Activated naive CD8-positive, alpha-beta T cell treated with anti-CD3 and anti-CD28 coated beads, Interleukin-2, amount 50 U/mL, for 24 hours (primary cell): Measurements from ENCODE around the gene NRARP.
"Not testable (repeated sequence)": the region's sequence is repeated elsewhere in the genome, so short reads cannot be mapped to it uniquely, and the experiment has no call there.

Source experiments
- ATAC-seq: fragments of 150-1000 bp; cut with Tn5 transposase; one replicate; pipeline ENCODE4 v1.10.0; 2021
- DNase-seq: peaks from one replicate; pipeline ENCODE4 v3.0.0; 2021
- H3K27ac Mint-ChIP-seq: one replicate; pipeline ENCODE4 v1.8.0; 2021; ENCODE audit warnings: mild to moderate bottlenecking, mixed read lengths
- H3K27me3 Mint-ChIP-seq: one replicate; pipeline ENCODE4 v1.8.0; 2021; ENCODE audit warnings: mixed read lengths
- H3K36me3 Mint-ChIP-seq: one replicate; pipeline ENCODE4 v1.8.0; 2021; ENCODE audit warnings: low read depth, mixed read lengths
- H3K4me1 Mint-ChIP-seq: one replicate; pipeline ENCODE4 v1.8.0; 2021; ENCODE audit warnings: mixed read lengths
- H3K4me3 Mint-ChIP-seq: one replicate; pipeline ENCODE4 v1.8.0; 2021; ENCODE audit warnings: mild to moderate bottlenecking, moderate library complexity, mixed read lengths
- H3K9me3 Mint-ChIP-seq: one replicate; pipeline ENCODE4 v1.8.0; 2021; ENCODE audit warnings: mixed read lengths

Gene NRARP

GRCh38 chr9:137329590-137329989, 27.5 kb upstream of the NRARP start:
- H3K36me3 Mint-ChIP-seq, H3K4me3 Mint-ChIP-seq, H3K27me3 Mint-ChIP-seq, H3K9me3 Mint-ChIP-seq, H3K27ac Mint-ChIP-seq, ATAC-seq, DNase-seq: not testable (repeated sequence)
- peaks cover 15% of the 10 kb centered on the region for H3K4me1 Mint-ChIP-seq

- not testable (repeated sequence) for H3K36me3 Mint-ChIP-seq, H3K27ac Mint-ChIP-seq, ATAC-seq, H3K27me3 Mint-ChIP-seq, H3K4me3 Mint-ChIP-seq, DNase-seq, H3K9me3 Mint-ChIP-seq
- peaks cover 15% of the 10 kb centered on the region for H3K4me1 Mint-ChIP-seq
Observed at GRCh38 chr9:137327641-137328550, 25.8 kb upstream of the NRARP start.

DNA sequence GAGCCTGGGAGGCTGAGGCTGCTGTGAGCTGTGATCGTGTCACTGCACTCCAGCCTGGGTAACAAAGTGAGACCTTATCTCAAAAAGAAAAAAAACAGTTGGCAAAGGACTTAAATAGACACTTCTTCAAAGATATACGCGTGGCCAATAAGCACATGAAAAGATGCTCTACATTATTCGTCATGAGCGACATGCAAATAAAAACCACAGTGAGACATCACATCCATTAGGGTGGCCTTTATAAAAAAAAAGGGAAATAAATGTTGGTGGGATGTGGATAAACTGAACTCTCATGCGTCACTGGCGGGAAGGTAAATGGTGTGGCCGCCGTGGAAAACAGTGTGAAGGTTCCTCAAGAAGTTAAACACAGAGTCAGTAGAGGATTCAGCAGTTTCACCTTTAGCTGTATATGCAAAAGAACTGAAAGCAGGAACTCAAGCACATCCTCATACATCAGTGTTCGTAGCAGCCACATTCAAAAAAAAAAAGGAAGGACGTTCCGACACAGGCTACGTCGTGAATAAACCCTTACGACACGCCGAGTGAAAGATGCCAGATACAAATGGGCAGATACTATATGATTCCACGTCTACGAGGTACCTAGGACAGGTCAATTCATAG, 24.5 kb upstream of the NRARP start:
- no peak for DNase-seq
- H3K27me3 Mint-ChIP-seq: peaks cover 9% of the 10 kb centered on the region
- H3K36me3 Mint-ChIP-seq: no peaks in the 10 kb centered on the region
- peak overlapping the region; percentile 61 for H3K4me3 Mint-ChIP-seq
- peaks cover 15% of the 10 kb centered on the region for H3K4me1 Mint-ChIP-seq
- H3K9me3 Mint-ChIP-seq: peaks cover 6% of the 10 kb centered on the region
- peak overlapping the region; percentile 77 for H3K27ac Mint-ChIP-seq
- ATAC-seq: peak; percentile 80

DNA sequence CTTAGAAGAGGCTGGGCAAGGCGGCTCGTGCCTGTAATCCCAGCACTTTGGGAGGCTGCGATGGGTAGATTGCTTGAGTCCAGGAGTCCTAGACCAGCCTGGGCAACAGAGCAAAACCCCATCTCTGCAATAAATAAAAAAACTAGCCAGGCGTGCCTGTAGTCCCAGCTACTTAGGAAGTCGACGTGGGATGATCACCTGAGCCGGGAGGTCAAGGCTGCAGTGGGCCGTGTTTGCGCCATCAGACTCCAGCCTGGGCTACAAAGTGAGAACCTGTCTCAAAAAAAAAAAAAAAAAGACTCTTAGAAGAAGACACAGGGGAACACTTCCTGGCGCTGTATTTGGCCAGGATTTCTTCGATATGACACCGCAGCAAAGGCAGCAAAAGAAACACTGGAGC, 23.7 kb upstream of the NRARP start:
- no peak overlapping the region for H3K4me3 Mint-ChIP-seq
- H3K36me3 Mint-ChIP-seq: no peaks in the 10 kb centered on the region
- no peak overlapping the region for H3K27ac Mint-ChIP-seq
- peaks cover 6% of the 10 kb centered on the region for H3K9me3 Mint-ChIP-seq
- H3K4me1 Mint-ChIP-seq: peaks cover 15% of the 10 kb centered on the region
- ATAC-seq: no peak
- no peak for DNase-seq
- peaks cover 9% of the 10 kb centered on the region for H3K27me3 Mint-ChIP-seq

DNA sequence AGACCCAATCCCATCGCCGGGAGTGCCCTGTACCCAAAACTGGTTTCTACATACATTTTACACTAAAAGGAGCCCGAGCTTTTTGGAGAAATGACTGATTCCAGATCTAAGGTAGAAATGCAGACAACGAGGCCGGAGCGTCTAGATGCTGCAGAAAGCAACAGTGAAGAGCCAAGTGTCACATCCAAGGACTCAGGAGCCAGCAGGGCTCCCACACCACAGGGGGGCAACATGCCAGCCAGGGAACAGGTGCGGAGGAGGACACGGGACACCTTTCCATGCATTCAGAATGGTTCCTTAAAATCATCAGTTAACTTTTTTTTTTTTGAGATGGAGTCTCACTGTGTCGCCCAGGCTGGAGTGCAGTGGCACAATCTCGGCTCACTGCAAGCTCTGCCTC, 23.1 kb upstream of the NRARP start:
- no peaks in the 10 kb centered on the region for H3K36me3 Mint-ChIP-seq
- ATAC-seq: no peak
- H3K27me3 Mint-ChIP-seq: peaks cover 9% of the 10 kb centered on the region
- H3K9me3 Mint-ChIP-seq: peaks cover 6% of the 10 kb centered on the region
- H3K27ac Mint-ChIP-seq: peak overlapping the region; percentile 26
- H3K4me3 Mint-ChIP-seq: no peak overlapping the region
- H3K4me1 Mint-ChIP-seq: peaks cover 18% of the 10 kb centered on the region
- no peak for DNase-seq

GRCh38 chr9:137323531-137324331, 21.7 kb upstream of the NRARP start:
- DNase-seq (no peak), ATAC-seq (no peak)
- Mint-ChIP-seq H3K27me3 (peaks cover 9% of the 10 kb centered on the region), H3K36me3 (no peaks in the 10 kb centered on the region), H3K27ac (no peak overlapping the region), H3K4me1 (peaks cover 18% of the 10 kb centered on the region), H3K9me3 (peaks cover 6% of the 10 kb centered on the region), H3K4me3 (no peak overlapping the region)

DNA sequence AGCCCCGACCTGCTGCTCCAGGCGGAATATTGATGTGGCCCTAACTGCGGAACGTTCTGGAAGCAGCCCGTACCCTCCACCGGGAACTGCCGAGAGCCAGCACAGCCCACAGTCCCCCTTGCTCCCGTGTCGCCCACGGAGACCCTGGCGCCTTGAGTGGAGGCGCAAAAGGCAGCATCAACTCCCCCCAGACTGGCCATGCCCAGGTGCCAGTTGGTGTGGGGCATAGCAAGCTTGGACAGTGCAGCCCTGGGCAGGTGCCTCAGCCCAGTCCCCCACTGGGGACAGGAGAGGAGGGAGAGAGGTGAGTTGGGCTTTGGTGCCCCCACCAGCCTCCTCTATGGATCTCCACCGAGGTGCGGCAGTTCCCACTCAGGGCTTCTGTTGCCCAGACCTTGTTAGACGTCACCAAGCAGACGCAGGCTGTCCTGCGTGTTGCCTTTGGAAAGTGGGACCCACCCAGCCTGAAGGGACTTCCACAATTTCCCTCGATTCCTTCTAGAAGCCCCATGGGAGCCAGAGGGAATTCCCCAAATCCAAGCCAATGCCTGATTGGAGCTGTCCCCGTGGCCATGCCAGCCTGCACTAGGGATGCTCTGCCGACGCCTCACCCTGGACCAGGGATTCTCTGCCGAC, 19.8 kb upstream of the NRARP start:
- no peak overlapping the region for H3K27ac Mint-ChIP-seq
- no peaks in the 10 kb centered on the region for H3K36me3 Mint-ChIP-seq
- no peak overlapping the region for H3K4me3 Mint-ChIP-seq
- no peak for ATAC-seq
- peaks cover 16% of the 10 kb centered on the region for H3K4me1 Mint-ChIP-seq
- no peak for DNase-seq
- no peaks in the 10 kb centered on the region for H3K9me3 Mint-ChIP-seq
- peaks cover 4% of the 10 kb centered on the region for H3K27me3 Mint-ChIP-seq

- Mint-ChIP-seq H3K36me3 (no peaks in the 10 kb centered on the region), H3K4me1 (peaks cover 6% of the 10 kb centered on the region), H3K4me3 (no peak overlapping the region), H3K9me3 (no peaks in the 10 kb centered on the region), H3K27me3 (peaks cover 2% of the 10 kb centered on the region), H3K27ac (no peak overlapping the region)
- no peak for ATAC-seq
- no peak for DNase-seq
Observed at GRCh38 chr9:137320555-137321384, 18.7 kb upstream of the NRARP start.

- Mint-ChIP-seq H3K4me3 (no peak overlapping the region), H3K4me1 (peaks cover 4% of the 10 kb centered on the region), H3K9me3 (no peaks in the 10 kb centered on the region), H3K27me3 (peaks cover 2% of the 10 kb centered on the region), H3K36me3 (no peaks in the 10 kb centered on the region), H3K27ac (no peak overlapping the region)
- ATAC-seq (no peak), DNase-seq (no peak)
Observed at GRCh38 chr9:137319739-137320551, 17.9 kb upstream of the NRARP start.

- no peak overlapping the region for H3K27ac Mint-ChIP-seq
- ATAC-seq (no peak), DNase-seq (no peak)
- peaks cover 4% of the 10 kb centered on the region for H3K4me1 Mint-ChIP-seq
- no peak overlapping the region for H3K4me3 Mint-ChIP-seq
- H3K27me3 Mint-ChIP-seq: peaks cover 2% of the 10 kb centered on the region
- no peaks in the 10 kb centered on the region for H3K36me3 Mint-ChIP-seq
- H3K9me3 Mint-ChIP-seq: no peaks in the 10 kb centered on the region
Observed at GRCh38 chr9:137319011-137319738, 17.1 kb upstream of the NRARP start.

GRCh38 chr9:137318602-137319001, 16.5 kb upstream of the NRARP start:
- DNase-seq: no peak
- no peak for ATAC-seq
- Mint-ChIP-seq H3K36me3 (no peaks in the 10 kb centered on the region), H3K4me1 (peaks cover 4% of the 10 kb centered on the region), H3K4me3 (no peak overlapping the region), H3K27me3 (peaks cover 2% of the 10 kb centered on the region), H3K27ac (no peak overlapping the region), H3K9me3 (no peaks in the 10 kb centered on the region)

DNA sequence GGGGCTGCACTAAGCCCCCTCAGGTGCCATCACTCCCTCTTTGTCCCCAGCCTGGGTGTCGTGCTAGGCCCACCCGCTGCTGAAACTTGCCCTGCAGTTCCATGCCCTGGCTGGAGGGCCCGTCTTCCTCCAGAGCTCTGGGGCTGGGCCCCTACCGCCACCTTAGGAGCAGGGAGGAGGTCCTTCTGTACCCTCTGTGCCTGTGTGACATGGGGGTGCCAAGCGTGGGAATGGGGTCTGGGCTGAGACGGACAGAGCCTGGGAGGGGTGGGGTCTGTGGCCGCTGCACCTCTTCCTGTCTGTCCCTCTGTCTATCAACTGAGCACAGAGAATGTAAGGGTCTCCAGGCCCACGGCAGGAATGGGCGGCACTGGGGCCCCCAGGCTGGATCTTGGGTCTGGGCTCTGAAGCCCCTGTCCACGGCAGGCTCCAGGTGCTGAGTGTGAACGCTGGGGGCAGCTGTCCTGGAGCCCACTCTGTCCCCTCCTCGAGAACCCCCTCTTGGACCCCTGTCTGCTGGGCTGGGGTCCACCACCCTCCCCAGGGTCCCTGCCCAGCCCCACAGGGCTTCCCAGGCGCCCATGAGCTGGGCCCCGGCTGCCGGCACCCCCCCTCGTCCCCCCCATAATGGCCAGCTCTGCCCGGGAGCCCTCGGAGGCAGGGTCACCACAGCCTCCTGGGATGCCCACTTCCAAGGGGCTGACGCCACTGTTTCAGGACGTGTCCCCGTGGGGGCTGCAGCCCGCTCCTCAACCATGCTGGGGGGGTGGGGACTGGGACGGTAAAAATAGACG, 15.8 kb upstream of the NRARP start:
- peaks cover 2% of the 10 kb centered on the region for H3K27me3 Mint-ChIP-seq
- no peak for DNase-seq
- H3K4me1 Mint-ChIP-seq: peaks cover 4% of the 10 kb centered on the region

More for the DNA sequence above, 15.8 kb upstream of the NRARP start:
- H3K36me3 Mint-ChIP-seq: no peaks in the 10 kb centered on the region
- no peak overlapping the region for H3K4me3 Mint-ChIP-seq
- H3K9me3 Mint-ChIP-seq: no peaks in the 10 kb centered on the region
- H3K27ac Mint-ChIP-seq: no peak overlapping the region
- ATAC-seq: no peak
